Natural killer cell (primary cell): ENCODE data around the gene MYO15B. TPM values are rescaled to one million over a fixed set of nuclear protein-coding genes. Genes with fewer than 3 reads are reported as not detected.

Experiments
- ATAC-seq, 3 donors: fragments of 150-1000 bp in 2 of 3; fragments of 200-7000 bp in 1 of 3; cut with Tn5 transposase; 1 replicate in 1 of 3; 2 replicates in 2 of 3; pipeline ENCODE4 v1.10.0; 2021; ENCODE audit warnings: mild to moderate bottlenecking in 2 of 3, moderate library complexity in 2 of 3
- DNase-seq, 2 donors: peaks; one replicate each; pipeline versions ENCODE4 v3.0.0 to v3.0.0-alpha.2; 2013 to 2021; ENCODE audit warnings: mixed read lengths in 1 of 2
- H3K27ac ChIP-seq: one replicate; pipeline ENCODE4 v1.5.1; 2013; ENCODE audit warnings: mild to moderate bottlenecking, low read length
- H3K27me3 ChIP-seq: one replicate; pipeline ENCODE4 v1.6.1; 2013; ENCODE audit warnings: low read length; ENCODE audit not compliant: control insufficient read depth, insufficient read depth
- H3K36me3 ChIP-seq: one replicate; pipeline ENCODE4 v1.6.1; 2013; ENCODE audit warnings: low read length; ENCODE audit not compliant: control insufficient read depth, insufficient read depth
- H3K4me1 ChIP-seq: one replicate; pipeline ENCODE4 v1.6.1; 2013; ENCODE audit warnings: low read length; ENCODE audit not compliant: control insufficient read depth, insufficient read depth
- H3K4me3 ChIP-seq: one replicate; pipeline ENCODE4 v1.5.1; 2013; ENCODE audit warnings: low read length
- H3K9me3 ChIP-seq: one replicate; pipeline ENCODE4 v1.6.1; 2013; ENCODE audit warnings: low read length; ENCODE audit not compliant: control insufficient read depth, insufficient read depth
- H3K27ac Mint-ChIP-seq, 2 donors: one replicate each; pipeline ENCODE4 v1.8.0; 2022; ENCODE audit warnings: mild to moderate bottlenecking in 2 of 2, mixed read lengths in 2 of 2, moderate library complexity in 1 of 2
- H3K27me3 Mint-ChIP-seq, 2 donors: one replicate each; pipeline ENCODE4 v1.8.0; 2022; ENCODE audit warnings: low read depth in 2 of 2, mixed read lengths in 2 of 2
- H3K36me3 Mint-ChIP-seq: one replicate; pipeline ENCODE4 v1.8.0; 2022; ENCODE audit warnings: mixed read lengths
- H3K4me1 Mint-ChIP-seq, 2 donors: one replicate each; pipeline ENCODE4 v1.8.0; 2022; ENCODE audit warnings: mixed read lengths in 2 of 2
- H3K4me3 Mint-ChIP-seq: one replicate; pipeline ENCODE4 v1.8.0; 2022; ENCODE audit warnings: mild to moderate bottlenecking, moderate library complexity, mixed read lengths
- H3K9me3 Mint-ChIP-seq, 2 donors: one replicate each; pipeline ENCODE4 v1.8.0; 2022; ENCODE audit warnings: mixed read lengths in 2 of 2
- CTCF ChIP-seq: fragments of 200-600 bp; IDR thresholded peaks from one replicate; pipeline ENCODE4 v1.8.0; 2022; ENCODE audit warnings: antibody characterized with exemption
- WGBS: methylation state at CpG from one replicate; pipeline ENCODE4 v1.1.7; 2013; ENCODE audit warnings: missing lambda C conversion rate; ENCODE audit not compliant: insufficient coverage; 5-methylcytosine and 5-hydroxymethylcytosine counted together
- intact Hi-C: fragments of 100-400 bp; cut with micrococcal nuclease; formaldehyde crosslinking; loops from one replicate; pipeline ENCODE4 v1.14.2; 2022
- total RNA-seq, 4 donors: library from RNA; stranded (reverse); fragments of 120-200 nt in 1 of 4; gene quantifications; one replicate each; pipeline versions ENCODE4 v1.2.3 to v1.2.4, GENCODE V29; 2013 to 2022

The MYO15B gene
- total RNA-seq, 3 donors from 2014 or later (not counting 1 experiment from before 2014, with no cell fraction given) = 336 to 372 (median 339) TPM

- H3K27me3 ChIP-seq = no peaks in the 10 kb centered on the region
- H3K9me3 Mint-ChIP-seq = no peaks in the 10 kb centered on the region
- WGBS = 97% methylated on average over 7 of the region's 8 CpGs
- no peak for ATAC-seq
- H3K36me3 ChIP-seq = peaks cover 31% of the 10 kb centered on the region
- H3K36me3 Mint-ChIP-seq = no peaks in the 10 kb centered on the region
- peak overlapping the region in 1 of 2 donors; percentile 69 for H3K27ac Mint-ChIP-seq
- no peaks in the 10 kb centered on the region for H3K9me3 ChIP-seq
- no peaks in the 10 kb centered on the region for H3K27me3 Mint-ChIP-seq
- DNase-seq = no peak
- H3K27ac ChIP-seq = no peak overlapping the region
- H3K4me3 Mint-ChIP-seq = no peak overlapping the region
- intact Hi-C loops = no loop called here
- H3K4me1 ChIP-seq = peaks cover 2% of the 10 kb centered on the region
- no peak for TF ChIP-seq CTCF
- no peak overlapping the region for H3K4me3 ChIP-seq
- peaks cover 24 to 43% of the 10 kb centered on the region in 2 donors for H3K4me1 Mint-ChIP-seq
Observed at GRCh38 chr17:75542229-75542628, 45.4 kb upstream of the MYO15B start.

- H3K4me3 ChIP-seq = no peak overlapping the region
- H3K4me1 ChIP-seq = no peaks in the 10 kb centered on the region
- Mint-ChIP-seq H3K36me3 (no peaks in the 10 kb centered on the region), H3K9me3 (no peaks in the 10 kb centered on the region), H3K27ac (no peak overlapping the region), H3K4me3 (no peak overlapping the region), H3K27me3 (no peaks in the 10 kb centered on the region), H3K4me1 (peaks cover 30 to 49% of the 10 kb centered on the region in 2 donors)
- H3K9me3 ChIP-seq = no peaks in the 10 kb centered on the region
- peaks cover 31% of the 10 kb centered on the region for H3K36me3 ChIP-seq
- H3K27me3 ChIP-seq = no peaks in the 10 kb centered on the region
- H3K27ac ChIP-seq = no peak overlapping the region
- TF ChIP-seq CTCF = no peak
- WGBS = 96% methylated on average over 15 of the region's 15 CpGs
- DNase-seq = no peak
- intact Hi-C loops = no loop called here
- ATAC-seq = no peak
Observed at GRCh38 chr17:75542728-75543336, 44.8 kb upstream of the MYO15B start.

- ATAC-seq (no peak), DNase-seq (no peak)
- H3K27ac Mint-ChIP-seq = no peak overlapping the region
- 84% methylated on average over 8 of the region's 8 CpGs for WGBS
- peaks cover 12% of the 10 kb centered on the region for H3K4me1 ChIP-seq
- no peak overlapping the region for H3K27ac ChIP-seq
- no peaks in the 10 kb centered on the region for H3K9me3 ChIP-seq
- H3K36me3 ChIP-seq = peaks cover 27% of the 10 kb centered on the region
- no peak overlapping the region for H3K4me3 Mint-ChIP-seq
- H3K27me3 Mint-ChIP-seq = no peaks in the 10 kb centered on the region
- H3K27me3 ChIP-seq = no peaks in the 10 kb centered on the region
- intact Hi-C loops = no loop called here
- peaks cover 26 to 48% of the 10 kb centered on the region in 2 donors for H3K4me1 Mint-ChIP-seq
- H3K36me3 Mint-ChIP-seq = no peaks in the 10 kb centered on the region
- TF ChIP-seq CTCF = no peak
- H3K4me3 ChIP-seq = no peak overlapping the region
- H3K9me3 Mint-ChIP-seq = no peaks in the 10 kb centered on the region
Observed at GRCh38 chr17:75544250-75544649, 43.4 kb upstream of the MYO15B start.

GRCh38 chr17:75546181-75546580 is 41.4 kb upstream of the MYO15B start:
- Histone ChIP-seq H3K27me3 (no peaks in the 10 kb centered on the region), H3K36me3 (peaks cover 23% of the 10 kb centered on the region), H3K4me1 (peaks cover 21% of the 10 kb centered on the region), H3K9me3 (no peaks in the 10 kb centered on the region), H3K27ac (no peak overlapping the region), H3K4me3 (no peak overlapping the region)
- ATAC-seq = no peak
- Mint-ChIP-seq H3K36me3 (no peaks in the 10 kb centered on the region), H3K4me3 (no peak overlapping the region), H3K9me3 (no peaks in the 10 kb centered on the region), H3K27ac (no peak overlapping the region), H3K4me1 (peaks cover 19 to 45% of the 10 kb centered on the region in 2 donors), H3K27me3 (no peaks in the 10 kb centered on the region)
- DNase-seq = no peak
- intact Hi-C loops = no loop called here
- TF ChIP-seq CTCF = no peak
- 91% methylated on average over 13 of the region's 13 CpGs for whole genome bisulfite sequencing
